Endodermal cell (in vitro differentiated cells): ENCODE data around the gene HMX1. TPM values are rescaled to one million over a fixed set of nuclear protein-coding genes. Genes with fewer than 3 reads are reported as not detected.

ENCODE experiments used
- DNase-seq: peaks from one replicate; pipeline ENCODE4 v3.0.0-alpha.2; 2017
- H3K27ac ChIP-seq: 2 replicates; pipeline ENCODE4 v1.5.1; 2013; ENCODE audit warnings: mild to moderate bottlenecking, low read depth, low read length, moderate library complexity
- H3K27me3 ChIP-seq: 2 replicates; pipeline ENCODE4 v1.6.1; 2013; ENCODE audit warnings: mild to moderate bottlenecking, low read length, moderate library complexity; ENCODE audit not compliant: insufficient read depth, control insufficient read depth, poor library complexity, severe bottlenecking
- H3K36me3 ChIP-seq: 2 replicates; pipeline ENCODE4 v1.7.0; 2013; ENCODE audit warnings: mild to moderate bottlenecking, low read length, moderate library complexity; ENCODE audit not compliant: control insufficient read depth, insufficient read depth
- H3K4me1 ChIP-seq: one replicate; pipeline ENCODE4 v1.7.0; 2013; ENCODE audit warnings: low read length; ENCODE audit not compliant: control insufficient read depth, insufficient read depth
- H3K4me3 ChIP-seq: 2 replicates; pipeline ENCODE4 v1.5.1; 2013; ENCODE audit warnings: mild to moderate bottlenecking, low read length, moderate library complexity
- H3K9ac ChIP-seq: 2 replicates; pipeline ENCODE4 v1.6.1; 2013; ENCODE audit warnings: mild to moderate bottlenecking, low read length, moderate library complexity; ENCODE audit not compliant: poor library complexity, severe bottlenecking; ENCODE audit errors: extremely low read depth
- H3K9me3 ChIP-seq: 2 replicates; pipeline ENCODE4 v1.6.1; 2013; ENCODE audit warnings: mild to moderate bottlenecking, low read length, moderate library complexity; ENCODE audit not compliant: control insufficient read depth
- H3K27ac Mint-ChIP-seq: 2 replicates; pipeline ENCODE4 v1.8.0; 2020; ENCODE audit warnings: mixed read lengths
- H3K27me3 Mint-ChIP-seq: 2 replicates; pipeline ENCODE4 v1.8.0; 2021; ENCODE audit warnings: mild to moderate bottlenecking, mixed read lengths; ENCODE audit not compliant: insufficient read depth
- H3K36me3 Mint-ChIP-seq: 2 replicates; pipeline ENCODE4 v1.8.0; 2020; ENCODE audit warnings: low read depth, mixed read lengths
- H3K4me1 Mint-ChIP-seq: 2 replicates; pipeline ENCODE4 v1.8.0; 2020; ENCODE audit warnings: mixed read lengths
- H3K4me3 Mint-ChIP-seq: 2 replicates; pipeline ENCODE4 v1.8.0; 2020; ENCODE audit warnings: mild to moderate bottlenecking, moderate library complexity, mixed read lengths
- H3K9me3 Mint-ChIP-seq: 2 replicates; pipeline ENCODE4 v1.8.0; 2020; ENCODE audit warnings: mild to moderate bottlenecking, mixed read lengths
- WGBS, 2 experiments: methylation state at CpG; one replicate each; pipeline versions ENCODE4 v1.1.5 to v1.1.7; 2013; ENCODE audit warnings: missing lambda C conversion rate in 2 of 2, mixed read lengths in 1 of 2; ENCODE audit not compliant: insufficient coverage in 1 of 2, insufficient read length in 1 of 2; 5-methylcytosine and 5-hydroxymethylcytosine counted together
- total RNA-seq, 2 donors: library from RNA; stranded (reverse); fragmentation: NEBNext Ultra II Directional in 1 of 2; extraction: Animal tissue kit (Norgen Biotek cat#: 25700) in 1 of 2; gene quantifications; 2 replicates in 1 of 2; 3 replicates in 1 of 2; pipeline ENCODE4 v1.2.1, GENCODE V29; 2021
- TF ChIP-seq, protein P1 (sequence below): fragments of 200-600 bp; sonication (generic); conservative IDR thresholded peaks from 2 replicates; pipeline ENCODE4 v1.5.0; 2021; ENCODE audit warnings: antibody characterized with exemption, mild to moderate bottlenecking

The HMX1 gene
- total RNA-seq, 2 donors from 2014 or later, result 1.2 TPM; not detected in 1

GRCh38 chr4:8867624-8868320 is 3.9 kb downstream of the HMX1 start:
- Mint-ChIP-seq H3K27me3 (peaks cover 91% of the 10 kb centered on the region), H3K4me3 (no peak overlapping the region), H3K4me1 (peaks cover 5% of the 10 kb centered on the region), H3K27ac (no peak overlapping the region), H3K36me3 (no peaks in the 10 kb centered on the region), H3K9me3 (peaks cover 2% of the 10 kb centered on the region)
- WGBS, 2 experiments, result 2 to 3% methylated on average over 43 to 90 of the region's 90 CpGs
- Histone ChIP-seq H3K4me3 (no peak overlapping the region), H3K9me3 (no peaks in the 10 kb centered on the region), H3K27me3 (peaks cover 97% of the 10 kb centered on the region), H3K9ac (no peak overlapping the region), H3K4me1 (no peaks in the 10 kb centered on the region), H3K36me3 (no peaks in the 10 kb centered on the region), H3K27ac (no peak overlapping the region)
- TF ChIP-seq, protein P1, sequence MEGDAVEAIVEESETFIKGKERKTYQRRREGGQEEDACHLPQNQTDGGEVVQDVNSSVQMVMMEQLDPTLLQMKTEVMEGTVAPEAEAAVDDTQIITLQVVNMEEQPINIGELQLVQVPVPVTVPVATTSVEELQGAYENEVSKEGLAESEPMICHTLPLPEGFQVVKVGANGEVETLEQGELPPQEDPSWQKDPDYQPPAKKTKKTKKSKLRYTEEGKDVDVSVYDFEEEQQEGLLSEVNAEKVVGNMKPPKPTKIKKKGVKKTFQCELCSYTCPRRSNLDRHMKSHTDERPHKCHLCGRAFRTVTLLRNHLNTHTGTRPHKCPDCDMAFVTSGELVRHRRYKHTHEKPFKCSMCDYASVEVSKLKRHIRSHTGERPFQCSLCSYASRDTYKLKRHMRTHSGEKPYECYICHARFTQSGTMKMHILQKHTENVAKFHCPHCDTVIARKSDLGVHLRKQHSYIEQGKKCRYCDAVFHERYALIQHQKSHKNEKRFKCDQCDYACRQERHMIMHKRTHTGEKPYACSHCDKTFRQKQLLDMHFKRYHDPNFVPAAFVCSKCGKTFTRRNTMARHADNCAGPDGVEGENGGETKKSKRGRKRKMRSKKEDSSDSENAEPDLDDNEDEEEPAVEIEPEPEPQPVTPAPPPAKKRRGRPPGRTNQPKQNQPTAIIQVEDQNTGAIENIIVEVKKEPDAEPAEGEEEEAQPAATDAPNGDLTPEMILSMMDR, result no peak
- DNase-seq, result peak; percentile 77

GRCh38 chr4:8866828-8867623 is 4.6 kb downstream of the HMX1 start:
- Histone ChIP-seq H3K4me1 (no peaks in the 10 kb centered on the region), H3K9me3 (no peaks in the 10 kb centered on the region), H3K4me3 (no peak overlapping the region), H3K27ac (no peak overlapping the region), H3K9ac (no peak overlapping the region), H3K27me3 (peaks cover 97% of the 10 kb centered on the region), H3K36me3 (no peaks in the 10 kb centered on the region)
- H3K4me3 Mint-ChIP-seq, result no peak overlapping the region
- H3K27me3 Mint-ChIP-seq, result peaks cover 91% of the 10 kb centered on the region
- peaks cover under 1% of the 10 kb centered on the region for H3K9me3 Mint-ChIP-seq
- no peak overlapping the region for H3K27ac Mint-ChIP-seq
- TF ChIP-seq, protein P1, result no peak
- WGBS, 2 experiments, result 5 to 9% methylated on average over 17 to 42 of the region's 42 CpGs
- peak; percentile 66 for DNase-seq
- H3K4me1 Mint-ChIP-seq, result peaks cover 4% of the 10 kb centered on the region
- no peaks in the 10 kb centered on the region for H3K36me3 Mint-ChIP-seq

DNA sequence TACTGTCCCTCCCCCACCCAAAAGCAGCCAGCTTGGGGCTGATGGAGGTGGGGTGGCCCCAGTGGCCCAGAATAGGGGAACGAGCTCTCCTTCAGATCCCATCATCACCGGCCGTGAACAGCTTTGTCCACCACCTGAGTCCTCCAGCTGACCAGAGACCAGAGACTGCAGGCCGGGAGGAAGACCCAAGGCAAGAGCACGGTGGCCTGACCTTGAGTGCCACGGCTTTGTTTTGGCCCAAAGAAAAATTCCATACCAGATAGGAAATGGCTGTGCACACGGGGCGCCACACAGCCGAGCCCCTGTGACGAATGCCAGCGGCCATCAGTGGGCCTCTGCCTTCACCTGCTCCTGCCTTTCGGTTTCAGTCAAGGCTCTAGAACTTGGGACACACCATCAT is 5.2 kb downstream of the HMX1 start:
- H3K4me1 ChIP-seq, result no peaks in the 10 kb centered on the region
- Mint-ChIP-seq H3K4me3 (no peak overlapping the region), H3K4me1 (peaks cover 3% of the 10 kb centered on the region), H3K36me3 (no peaks in the 10 kb centered on the region), H3K27ac (no peak overlapping the region), H3K9me3 (no peaks in the 10 kb centered on the region), H3K27me3 (peaks cover 96% of the 10 kb centered on the region)
- H3K27me3 ChIP-seq, result peaks cover 100% of the 10 kb centered on the region
- no peak overlapping the region for H3K27ac ChIP-seq
- H3K9ac ChIP-seq, result no peak overlapping the region
- WGBS, 2 experiments, result 21 to 41% methylated on average over 4 to 12 of the region's 12 CpGs
- no peak overlapping the region for H3K4me3 ChIP-seq
- H3K36me3 ChIP-seq, result no peaks in the 10 kb centered on the region
- no peaks in the 10 kb centered on the region for H3K9me3 ChIP-seq
- DNase-seq, result peak; percentile 52
- TF ChIP-seq, protein P1, result no peak
